ENCODE results near the gene ARHGEF5. TPM values are rescaled to one million over a fixed set of nuclear protein-coding genes. Genes with fewer than 3 reads are reported as not detected.
"Not testable (repeated sequence)": the region's sequence is repeated elsewhere in the genome, so short reads cannot be mapped to it uniquely, and the experiment has no call there.

The ARHGEF5 gene
- total and polyA plus RNA-seq, 10 of the 15 experiments (the other 5 are each of a cell fraction or from before 2014, with no cell fraction given) = 1.6 to 17.2 (median 7.8) TPM

DNA sequence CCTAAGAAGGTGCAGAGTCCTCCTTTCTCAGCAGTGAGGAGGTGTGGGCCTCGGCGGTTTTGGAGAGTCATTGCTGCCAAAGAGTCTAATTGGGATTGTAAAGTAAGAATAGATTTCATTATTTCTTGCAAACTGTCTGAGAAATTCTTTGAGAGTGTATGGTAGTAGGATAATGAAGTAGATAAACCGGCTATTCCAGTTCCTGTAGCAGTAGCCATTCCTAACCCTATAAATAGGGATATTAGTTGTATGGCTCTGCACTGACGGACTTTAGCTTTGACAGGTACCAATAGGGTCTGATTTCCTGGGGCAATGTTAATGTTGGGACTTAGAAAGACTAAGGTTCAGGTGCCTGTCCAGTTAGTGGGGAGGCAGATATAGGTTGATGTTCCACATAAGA, 63.7 kb downstream of the ARHGEF5 start:
- RAD21 ChIA-PET (ENCODE audit: unreplicated experiment); H3K9ac ChIP-seq (ENCODE audit: control insufficient read depth, insufficient read depth, low read length); H3K36me3 ChIP-seq (ENCODE audit: control insufficient read depth in 2 of 2, insufficient read depth in 2 of 2, low read length in 1 of 2); FAIRE-seq; CTCF ChIA-PET; H3K79me2 ChIP-seq (ENCODE audit: control insufficient read depth, insufficient read depth, low read length); SMC1A ChIA-PET (ENCODE audit: uncharacterized antibody, unreplicated experiment); in situ Hi-C loops (cut with MboI); BruUV-seq (replicated peaks); H3K4me3 ChIP-seq; H3K4me2 ChIP-seq (ENCODE audit: control insufficient read depth, insufficient read depth); H3K27me3 ChIP-seq (replicated peaks in 1 of 2; ENCODE audit: control insufficient read depth in 2 of 2, insufficient read depth in 2 of 2, low read length in 1 of 2); H2AFZ ChIP-seq (ENCODE audit: control insufficient read depth, low read depth, low read length); H3K9me3 ChIP-seq (replicated peaks; ENCODE audit: control insufficient read depth, insufficient read depth, low read length); H3K4me1 ChIP-seq (ENCODE audit: control insufficient read depth, insufficient read depth, low read length); H4K20me1 ChIP-seq (ENCODE audit: control insufficient read depth, insufficient read depth); intact Hi-C loops (cut with micrococcal nuclease; ENCODE audit: unreplicated experiment); DNase-seq (ENCODE audit: low read depth, low spot score); POLR2A ChIA-PET; ATAC-seq; H3K27ac ChIP-seq (ENCODE audit: control insufficient read depth, insufficient read depth): not testable (repeated sequence)
- WGBS (ENCODE audit: insufficient coverage, insufficient replicate concordance, low lambda C conversion rate, missing lambda C conversion rate) = 46% methylated on average over 4 of the region's 4 CpGs

DNA sequence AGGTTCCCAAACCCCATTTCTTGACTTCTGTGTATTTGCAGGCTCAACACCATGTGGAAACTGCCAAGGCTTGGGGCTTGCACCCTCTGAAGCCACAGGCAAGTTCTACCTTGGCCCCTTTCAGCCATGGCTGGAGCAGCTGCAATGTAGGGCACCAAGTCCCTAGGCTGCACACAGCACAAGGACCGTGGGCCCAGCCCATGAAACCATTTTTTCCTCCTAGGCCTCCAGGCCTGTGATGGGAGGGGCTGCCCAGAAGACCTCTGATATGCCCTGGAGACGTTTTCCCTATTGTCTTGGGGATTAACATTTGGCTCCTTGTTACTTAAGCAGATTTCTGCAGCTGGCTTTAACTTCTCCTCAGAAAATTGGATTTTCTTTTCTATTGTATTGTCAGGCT, 72.3 kb downstream of the ARHGEF5 start:
- H3K27ac ChIP-seq (ENCODE audit: control insufficient read depth, insufficient read depth); in situ Hi-C loops (cut with MboI); FAIRE-seq; H3K4me1 ChIP-seq (ENCODE audit: control insufficient read depth, insufficient read depth, low read length); CTCF ChIA-PET; H3K27me3 ChIP-seq (replicated peaks in 1 of 2; ENCODE audit: control insufficient read depth in 2 of 2, insufficient read depth in 2 of 2, low read length in 1 of 2); H3K36me3 ChIP-seq (ENCODE audit: control insufficient read depth in 2 of 2, insufficient read depth in 2 of 2, low read length in 1 of 2); H3K79me2 ChIP-seq (ENCODE audit: control insufficient read depth, insufficient read depth, low read length); H2AFZ ChIP-seq (ENCODE audit: control insufficient read depth, low read depth, low read length); ATAC-seq; H4K20me1 ChIP-seq (ENCODE audit: control insufficient read depth, insufficient read depth); DNase-seq (ENCODE audit: low read depth, low spot score); RAD21 ChIA-PET (ENCODE audit: unreplicated experiment); H3K4me3 ChIP-seq; intact Hi-C loops (cut with micrococcal nuclease; ENCODE audit: unreplicated experiment); H3K9me3 ChIP-seq (replicated peaks; ENCODE audit: control insufficient read depth, insufficient read depth, low read length); SMC1A ChIA-PET (ENCODE audit: uncharacterized antibody, unreplicated experiment); H3K4me2 ChIP-seq (ENCODE audit: control insufficient read depth, insufficient read depth); BruUV-seq (replicated peaks); POLR2A ChIA-PET; H3K9ac ChIP-seq (ENCODE audit: control insufficient read depth, insufficient read depth, low read length): not testable (repeated sequence)
- WGBS (ENCODE audit: insufficient coverage, insufficient replicate concordance, low lambda C conversion rate, missing lambda C conversion rate) = 0% methylated on average over 2 of the region's 2 CpGs

DNA sequence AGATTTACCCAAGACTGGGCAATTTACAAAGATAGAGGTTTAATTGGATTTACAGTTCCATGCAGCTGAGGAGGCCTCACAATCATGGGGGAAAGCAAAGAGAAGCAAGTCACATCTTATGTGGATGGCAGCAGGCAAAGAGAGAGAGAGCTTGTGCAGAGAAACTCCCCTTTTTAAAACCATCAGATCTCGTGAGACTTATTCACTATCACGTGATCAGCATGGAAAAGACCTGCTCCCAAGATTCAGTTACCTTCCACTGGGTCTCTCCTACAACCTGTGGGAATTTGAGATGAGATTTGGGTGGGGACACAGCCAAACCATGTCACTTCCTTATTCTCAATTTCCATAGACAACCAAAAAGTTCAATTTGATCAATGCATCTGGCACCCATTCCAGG, 73.2 kb downstream of the ARHGEF5 start:
- WGBS (ENCODE audit: insufficient coverage, insufficient replicate concordance, low lambda C conversion rate, missing lambda C conversion rate) = 0% methylated on average over 2 of the region's 2 CpGs

More for the DNA sequence above, 73.2 kb downstream of the ARHGEF5 start:
- no peak for ATAC-seq
- H3K4me1 ChIP-seq (ENCODE audit: control insufficient read depth, insufficient read depth, low read length) = no peaks in the 10 kb centered on the region
- no peaks in the 10 kb centered on the region; the same call in 2 of the 3 replicates for H3K9me3 ChIP-seq (replicated peaks; ENCODE audit: control insufficient read depth, insufficient read depth, low read length)
- H4K20me1 ChIP-seq (ENCODE audit: control insufficient read depth, insufficient read depth) = no peaks in the 10 kb centered on the region
- in situ Hi-C loops (cut with MboI) = no loop called here
- ChIA-PET POLR2A (no interaction called here), CTCF (no interaction called here), SMC1A (ENCODE audit: uncharacterized antibody, unreplicated experiment) (interaction anchor here (1.5 kb wide), 1 partner anchor 25 kb away, joined by 3 read pairs; no protein-coding TSS in a partner anchor), RAD21 (ENCODE audit: unreplicated experiment) (no interaction called here)
- H3K27me3 ChIP-seq (replicated peaks in 1 of 2; ENCODE audit: control insufficient read depth in 2 of 2, insufficient read depth in 2 of 2, low read length in 1 of 2) = no peaks in the 10 kb centered on the region
- H2AFZ ChIP-seq (ENCODE audit: control insufficient read depth, low read depth, low read length) = no peak overlapping the region
- no peak overlapping the region for H3K27ac ChIP-seq (ENCODE audit: control insufficient read depth, insufficient read depth)
- H3K36me3 ChIP-seq (ENCODE audit: control insufficient read depth in 2 of 2, insufficient read depth in 2 of 2, low read length in 1 of 2) = no peaks in the 10 kb centered on the region
- no peak for FAIRE-seq
- no peaks in the 10 kb centered on the region for H3K79me2 ChIP-seq (ENCODE audit: control insufficient read depth, insufficient read depth, low read length)
- H3K4me3 ChIP-seq = no peak overlapping the region
- H3K4me2 ChIP-seq (ENCODE audit: control insufficient read depth, insufficient read depth) = no peak overlapping the region
- no peak for DNase-seq (ENCODE audit: low read depth, low spot score)
- TF ChIP-seq RFX5 (IDR thresholded peaks at IDR 0.05; ENCODE audit: low read depth, low read length) = no peak
- TF ChIP-seq SPI1 (IDR thresholded peaks at IDR 0.05; ENCODE audit: borderline replicate concordance, insufficient read depth, low read depth, low read length) = no peak
- no peak for TF ChIP-seq ZNF384 (IDR thresholded peaks at IDR 0.05; ENCODE audit: borderline replicate concordance, low read depth, low read length)
- TF ChIP-seq, protein P1, sequence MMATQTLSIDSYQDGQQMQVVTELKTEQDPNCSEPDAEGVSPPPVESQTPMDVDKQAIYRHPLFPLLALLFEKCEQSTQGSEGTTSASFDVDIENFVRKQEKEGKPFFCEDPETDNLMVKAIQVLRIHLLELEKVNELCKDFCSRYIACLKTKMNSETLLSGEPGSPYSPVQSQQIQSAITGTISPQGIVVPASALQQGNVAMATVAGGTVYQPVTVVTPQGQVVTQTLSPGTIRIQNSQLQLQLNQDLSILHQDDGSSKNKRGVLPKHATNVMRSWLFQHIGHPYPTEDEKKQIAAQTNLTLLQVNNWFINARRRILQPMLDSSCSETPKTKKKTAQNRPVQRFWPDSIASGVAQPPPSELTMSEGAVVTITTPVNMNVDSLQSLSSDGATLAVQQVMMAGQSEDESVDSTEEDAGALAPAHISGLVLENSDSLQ (IDR thresholded peaks at IDR 0.05) = no peak
- no peak for TF ChIP-seq HCFC1 (IDR thresholded peaks at IDR 0.05; ENCODE audit: low read length)
- TF ChIP-seq TCF12 (IDR thresholded peaks at IDR 0.05; ENCODE audit: low read depth, low read length) = no peak
- TF ChIP-seq CHD2 (IDR thresholded peaks at IDR 0.05; ENCODE audit: borderline replicate concordance, low read depth, low read length) = no peak
- no peak for TF ChIP-seq HDAC6 (IDR thresholded peaks at IDR 0.05; ENCODE audit: unreplicated experiment)
- no peak for TF ChIP-seq JUNB (IDR thresholded peaks at IDR 0.05)
- TF ChIP-seq TCF3 (IDR thresholded peaks at IDR 0.05; ENCODE audit: borderline replicate concordance, insufficient read depth, low read depth, low read length) = no peak
- no peak for TF ChIP-seq CBFB (IDR thresholded peaks at IDR 0.05; ENCODE audit: low read depth)
- no peak for TF ChIP-seq ZNF24 (IDR thresholded peaks at IDR 0.05)
- no peak for TF ChIP-seq RUNX3 (IDR thresholded peaks at IDR 0.05; ENCODE audit: low read length)
- intact Hi-C loops (cut with micrococcal nuclease; ENCODE audit: unreplicated experiment) = no loop called here
- no TSS peak for BruUV-seq (replicated peaks)
- no peak overlapping the region for H3K9ac ChIP-seq (ENCODE audit: control insufficient read depth, insufficient read depth, low read length)

All from GM12878 (cell line).